BJ (cell line): ENCODE measurements around the gene FAM114A2. TPM values are rescaled to one million over a fixed set of nuclear protein-coding genes. Genes with fewer than 3 reads are reported as not detected.
A peak's percentile ranks its signal among the peaks of the same experiment; 100 is the strongest.

Source experiments
- CTCF ChIA-PET: fragments of 350-600 bp; formaldehyde crosslinking; extraction: SDS; loops from one replicate; lab custom pipeline; 2021; ENCODE audit warnings: antibody characterized with exemption, inconsistent platforms; lab: Yijun Ruan, JAX
- POLR2A ChIA-PET: fragments of 300-600 bp; sonication (Branson Sonifier 250); formaldehyde crosslinking; extraction: SDS; loops from one replicate; lab custom pipeline; 2021; ENCODE audit warnings: antibody characterized with exemption; lab: Charles Lee
- DNase-seq: peaks from one replicate; pipeline ENCODE4 v3.0.0-alpha.2; 2011; ENCODE audit warnings: low read depth
- H3K27me3 ChIP-seq: 2 replicates; pipeline ENCODE4 v1.6.0; 2011; ENCODE audit warnings: low read length; ENCODE audit not compliant: control insufficient read depth, insufficient read depth
- H3K36me3 ChIP-seq: 2 replicates; pipeline ENCODE4 v1.5.1; 2011; ENCODE audit warnings: low read length; ENCODE audit not compliant: control insufficient read depth, insufficient read depth
- H3K4me3 ChIP-seq: 2 replicates; pipeline ENCODE4 v1.5.1; 2011; ENCODE audit warnings: low read depth, mild to moderate bottlenecking, control low read depth, low read length
- CTCF ChIP-seq: IDR thresholded peaks from 2 replicates; pipeline ENCODE4 v1.5.1; 2011; ENCODE audit warnings: low read depth, mild to moderate bottlenecking, control low read depth, inconsistent platforms, low read length, moderate library complexity; ENCODE audit not compliant: insufficient read depth
- polyA plus RNA-seq: library from polyadenylated mRNA; depleted of rRNA; stranded (reverse); fragments of >200 nt; gene quantifications from 2 replicates; pipeline ENCODE4 v1.2.3, GENCODE V29; 2011; rRNA removed

FAM114A2 gene
- polyA plus RNA-seq, 1 experiment = 12.1 TPM

- ChIA-PET CTCF (no interaction called here), POLR2A (no interaction called here)
- Histone ChIP-seq H3K36me3 (no peaks in the 10 kb centered on the region), H3K4me3 (no peak overlapping the region), H3K27me3 (no peaks in the 10 kb centered on the region)
- no peak for TF ChIP-seq CTCF
- no peak for DNase-seq
Observed at GRCh38 chr5:153957205-153957604, 81.5 kb downstream of the FAM114A2 start.

- Histone ChIP-seq H3K36me3 (no peaks in the 10 kb centered on the region), H3K4me3 (no peak overlapping the region), H3K27me3 (no peaks in the 10 kb centered on the region)
- POLR2A ChIA-PET = interaction anchor here (0.5 to 0.7 kb wide), 2 partner anchors 52 to 432 kb away, joined by 3 to 5 read pairs; no protein-coding TSS in a partner anchor
- CTCF ChIA-PET = no interaction called here
- DNase-seq = no peak
- TF ChIP-seq CTCF = no peak
Observed at GRCh38 chr5:153953411-153953810, 85.3 kb downstream of the FAM114A2 start.

GRCh38 chr5:153952893-153953292 is 85.8 kb downstream of the FAM114A2 start:
- ChIA-PET CTCF (interaction anchor here (0.7 to 1.1 kb wide), 2 partner anchors 12 to 38 kb away, joined by 3 read pairs; no protein-coding TSS in a partner anchor), POLR2A (interaction anchor here (0.7 kb wide), 1 partner anchor 432 kb away, joined by 3 read pairs; no protein-coding TSS in a partner anchor)
- TF ChIP-seq CTCF = no peak
- Histone ChIP-seq H3K36me3 (no peaks in the 10 kb centered on the region), H3K27me3 (no peaks in the 10 kb centered on the region), H3K4me3 (no peak overlapping the region)
- peak; percentile 68 for DNase-seq

- CTCF ChIA-PET = interaction anchor here (1.1 to 1.5 kb wide), 3 partner anchors 7 to 44 kb away, joined by 3 to 4 read pairs (median 4); no protein-coding TSS in a partner anchor
- POLR2A ChIA-PET = interaction anchor here (0.6 kb wide), 1 partner anchor 833 kb away, joined by 3 read pairs; no protein-coding TSS in a partner anchor
- TF ChIP-seq CTCF = no peak
- no peaks in the 10 kb centered on the region for H3K36me3 ChIP-seq
- no peaks in the 10 kb centered on the region for H3K27me3 ChIP-seq
- DNase-seq = no peak
- H3K4me3 ChIP-seq = no peak overlapping the region
Observed at GRCh38 chr5:153952057-153952456, 86.7 kb downstream of the FAM114A2 start.

- H3K27me3 ChIP-seq = no peaks in the 10 kb centered on the region
- no peak for DNase-seq
- TF ChIP-seq CTCF = no peak
- ChIA-PET CTCF (no interaction called here), POLR2A (interaction anchor here (0.6 kb wide), 1 partner anchor 143 kb away, joined by 3 read pairs; no protein-coding TSS in a partner anchor)
- H3K36me3 ChIP-seq = no peaks in the 10 kb centered on the region
- no peak overlapping the region for H3K4me3 ChIP-seq
Observed at GRCh38 chr5:153941265-153941664, 97.4 kb downstream of the FAM114A2 start.

Other genes starting within 250 kb of the FAM114A2 start
- gene MFAP3, start 57 bp upstream of the FAM114A2 start, polyA plus RNA-seq = 24.5 and 47.0 TPM in 2 replicates
- gene GALNT10, start 151.8 kb upstream of the FAM114A2 start, polyA plus RNA-seq = 161 and 203 TPM in 2 replicates